Measurements from ENCODE around the gene PPP2CA. TPM values are rescaled to one million over a fixed set of nuclear protein-coding genes. Genes with fewer than 3 reads are reported as not detected.

The PPP2CA gene
- total RNA-seq, 1 donor from 2014 or later: 126 TPM

- no peaks in the 10 kb centered on the region for H3K36me3 Mint-ChIP-seq
Measured at GRCh38 chr5:134178096-134178419, 47.8 kb downstream of the PPP2CA start.

DNA sequence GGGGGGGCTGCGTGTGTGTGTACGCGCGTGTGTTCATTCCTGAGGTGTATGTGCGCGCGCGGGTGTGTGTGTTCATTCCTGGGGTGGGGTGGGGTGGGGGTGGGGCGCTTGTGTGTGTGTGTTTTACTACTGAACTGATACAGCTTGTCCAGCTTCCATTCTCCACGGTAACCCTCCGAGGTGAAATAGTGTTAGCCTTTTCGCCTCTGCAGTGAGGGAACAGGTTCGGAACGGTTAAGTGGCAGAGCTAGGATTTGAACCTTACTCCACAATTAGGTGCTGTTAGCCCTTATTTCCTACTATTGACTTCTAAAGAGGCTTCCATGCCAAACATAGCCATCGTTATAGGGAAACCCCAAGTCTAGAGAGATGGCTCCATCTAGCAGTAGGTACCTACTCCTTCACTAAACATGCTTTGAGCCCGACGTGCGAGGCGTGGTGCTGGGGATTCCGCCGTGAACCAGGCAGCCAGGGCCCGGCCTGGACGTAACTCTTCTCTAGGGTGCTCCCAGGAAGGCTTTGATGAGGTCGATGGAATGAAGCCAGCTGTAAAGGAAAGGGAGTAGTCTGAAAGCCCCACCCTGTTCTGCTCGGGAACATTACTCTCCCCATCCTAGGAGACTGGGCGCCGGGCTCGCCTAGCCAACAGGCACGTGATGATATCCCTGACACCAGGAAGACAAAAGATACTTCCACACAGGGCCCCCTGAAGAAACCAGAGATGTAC is 48.3 kb downstream of the PPP2CA start:
- peak overlapping the region; percentile 96 for H3K4me3 Mint-ChIP-seq
- DNase-seq (ENCODE audit: low spot score in 2 of 2, unreplicated experiment in 2 of 2): peak in 1 of 2 experiments; percentile 45
- H3K27ac Mint-ChIP-seq: peak overlapping the region; percentile 99
- H3K9me3 Mint-ChIP-seq: no peaks in the 10 kb centered on the region
- peaks cover 29% of the 10 kb centered on the region for H3K4me1 Mint-ChIP-seq
- H3K36me3 Mint-ChIP-seq: peaks cover under 1% of the 10 kb centered on the region
- no peak for TF ChIP-seq CTCF (IDR thresholded peaks at IDR 0.05; ENCODE audit: unreplicated experiment)
- H3K27me3 Mint-ChIP-seq (ENCODE audit: low read depth): no peaks in the 10 kb centered on the region

More at GRCh38 chr5:134178096-134178419, 47.8 kb downstream of the PPP2CA start:
- no peaks in the 10 kb centered on the region for H3K9me3 Mint-ChIP-seq
- H3K4me1 Mint-ChIP-seq: peaks cover 29% of the 10 kb centered on the region
- TF ChIP-seq CTCF (IDR thresholded peaks at IDR 0.05; ENCODE audit: unreplicated experiment): no peak
- H3K27me3 Mint-ChIP-seq (ENCODE audit: low read depth): no peaks in the 10 kb centered on the region
- H3K27ac Mint-ChIP-seq: peak overlapping the region; percentile 99
- H3K4me3 Mint-ChIP-seq: peak overlapping the region; percentile 96
- no peak for DNase-seq (ENCODE audit: low spot score in 2 of 2, unreplicated experiment in 2 of 2)

DNA sequence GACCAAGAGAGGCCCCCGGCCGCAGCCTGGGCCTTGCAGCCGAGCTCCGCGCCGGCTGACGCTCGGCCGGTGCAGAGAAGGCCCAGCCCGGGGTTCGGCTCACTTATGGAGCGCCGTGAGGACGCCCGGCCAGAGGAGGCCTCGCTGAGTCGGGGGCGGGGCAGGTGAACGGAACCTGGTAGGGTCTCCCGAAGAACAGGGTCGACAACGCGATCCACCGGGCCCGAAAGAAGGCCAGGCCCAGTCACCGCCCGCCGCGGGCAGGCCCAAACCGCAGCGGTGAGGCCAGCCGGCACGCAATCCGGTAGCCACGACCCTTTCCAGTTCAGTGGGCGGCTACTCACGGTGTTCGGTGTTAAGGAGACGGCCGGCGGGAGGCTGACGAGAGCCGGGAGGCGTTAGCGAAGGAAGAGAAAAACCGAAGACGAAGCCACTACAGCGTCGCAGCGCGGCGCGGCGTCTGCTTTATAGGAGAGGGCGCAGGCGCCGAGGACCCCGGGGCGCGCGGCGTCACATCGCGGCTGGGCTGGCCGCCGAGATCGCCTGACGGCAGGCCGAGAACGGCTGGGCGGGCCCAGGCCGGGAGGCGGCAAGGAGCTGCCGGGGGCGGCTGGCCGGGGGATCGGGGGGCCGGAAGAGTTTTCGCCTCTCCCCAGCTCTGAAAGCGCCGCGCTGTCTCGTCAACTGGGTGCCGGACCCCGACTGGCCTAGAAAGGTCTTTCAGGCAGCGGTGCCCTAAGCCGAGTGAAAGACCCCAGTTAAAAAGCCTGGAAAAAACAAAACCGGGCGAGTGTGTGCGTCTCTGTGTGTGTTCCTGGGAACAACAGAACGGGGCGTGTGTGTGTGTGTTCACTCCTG is 49.1 kb downstream of the PPP2CA start, which contains the start of gene SKP1:
Gene SKP1, minus strand, starts transcription at position 440 of the 858 bp plus-strand sequence. CDS start 2,928 bp downstream, outside the sequence.
- peak; percentile 75 to 89 for DNase-seq (ENCODE audit: low spot score in 2 of 2, unreplicated experiment in 2 of 2)
- peaks cover 29% of the 10 kb centered on the region for H3K4me1 Mint-ChIP-seq
- peak within 1 kb of the TSS; percentile 96 for H3K4me3 Mint-ChIP-seq
- no peak for TF ChIP-seq CTCF (IDR thresholded peaks at IDR 0.05; ENCODE audit: unreplicated experiment)
- H3K9me3 Mint-ChIP-seq: no peaks in the 10 kb centered on the region
- H3K36me3 Mint-ChIP-seq: peaks cover 7% of the 10 kb centered on the region
- no peaks in the 10 kb centered on the region for H3K27me3 Mint-ChIP-seq (ENCODE audit: low read depth)
- peak within 1 kb of the TSS; percentile 99 for H3K27ac Mint-ChIP-seq

- no peak for DNase-seq (ENCODE audit: low spot score in 2 of 2, unreplicated experiment in 2 of 2)
- TF ChIP-seq CTCF (IDR thresholded peaks at IDR 0.05; ENCODE audit: unreplicated experiment): no peak
- peaks cover 13% of the 10 kb centered on the region for H3K36me3 Mint-ChIP-seq
Measured at GRCh38 chr5:134175921-134176510, 49.9 kb downstream of the PPP2CA start.

GRCh38 chr5:134174841-134175839 is 50.7 kb downstream of the PPP2CA start:
- no peak for DNase-seq (ENCODE audit: low spot score in 2 of 2, unreplicated experiment in 2 of 2)
- Mint-ChIP-seq H3K9me3 (no peaks in the 10 kb centered on the region), H3K36me3 (peaks cover 13% of the 10 kb centered on the region), H3K4me3 (peak overlapping the region; percentile 96), H3K4me1 (peaks cover 29% of the 10 kb centered on the region), H3K27ac (peak overlapping the region; percentile 99), H3K27me3 (ENCODE audit: low read depth) (no peaks in the 10 kb centered on the region)
- TF ChIP-seq CTCF (IDR thresholded peaks at IDR 0.05; ENCODE audit: unreplicated experiment): no peak

More at GRCh38 chr5:134175921-134176510, 49.9 kb downstream of the PPP2CA start:
- Mint-ChIP-seq H3K9me3 (no peaks in the 10 kb centered on the region), H3K27ac (peak overlapping the region; percentile 99), H3K27me3 (ENCODE audit: low read depth) (no peaks in the 10 kb centered on the region), H3K4me3 (peak overlapping the region; percentile 96), H3K4me1 (peaks cover 29% of the 10 kb centered on the region)

All from mesothelial cell of epicardium (in vitro differentiated cells).